HG02623 (cell line): Measurements from ENCODE around the gene SGCD.
A peak's percentile ranks its signal among the peaks of the same experiment; 100 is the strongest.

Experiments
- ATAC-seq: cut with Tn5 transposase; IDR thresholded peaks from one replicate; pipeline ENCODE4 v1.9.1; 2021; ENCODE audit warnings: moderate library complexity; ENCODE audit not compliant: unreplicated experiment

The SGCD gene

DNA sequence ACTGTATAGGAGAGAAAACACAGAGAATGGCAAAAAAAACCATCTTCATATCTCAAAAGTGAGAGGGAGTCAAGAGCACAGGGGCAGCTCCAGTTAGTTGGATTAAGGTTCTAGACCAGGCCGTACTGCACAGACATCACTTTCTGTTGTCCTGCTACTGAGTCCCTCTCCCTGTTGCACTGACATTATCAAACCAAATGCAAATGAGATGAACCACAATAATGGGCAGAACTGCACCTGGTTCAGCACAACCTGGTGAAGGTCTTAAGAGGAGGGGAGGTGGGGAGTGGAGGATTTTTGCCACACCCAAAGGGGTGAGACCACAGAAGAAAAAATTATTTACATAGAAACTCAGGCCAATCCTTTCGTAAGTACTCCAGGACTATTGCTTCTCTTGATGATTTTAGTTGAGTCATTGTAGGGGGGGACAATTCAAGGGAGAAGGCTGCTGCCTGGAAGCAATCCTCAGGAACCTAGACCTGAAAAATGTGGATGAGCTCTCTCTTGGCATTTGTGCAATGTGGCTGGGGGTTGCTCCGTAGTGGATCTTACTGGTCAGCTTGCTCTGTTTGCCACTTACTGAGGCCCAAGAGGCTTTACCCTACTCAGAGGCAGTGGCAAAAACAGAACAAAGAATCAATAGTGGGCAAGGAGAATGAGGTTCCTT lies 428.6 kb downstream of the SGCD start:
- no peak for ATAC-seq

- ATAC-seq, result no peak
Measured at GRCh38 chr5:156758011-156758791, 431.2 kb downstream of the SGCD start.

- no peak for ATAC-seq
Measured at GRCh38 chr5:156759156-156759555, 432.2 kb downstream of the SGCD start.

- ATAC-seq, result no peak
Measured at GRCh38 chr5:156762771-156763170, 435.8 kb downstream of the SGCD start.

GRCh38 chr5:156764176-156764971 lies 437.4 kb downstream of the SGCD start:
- no peak for ATAC-seq

DNA sequence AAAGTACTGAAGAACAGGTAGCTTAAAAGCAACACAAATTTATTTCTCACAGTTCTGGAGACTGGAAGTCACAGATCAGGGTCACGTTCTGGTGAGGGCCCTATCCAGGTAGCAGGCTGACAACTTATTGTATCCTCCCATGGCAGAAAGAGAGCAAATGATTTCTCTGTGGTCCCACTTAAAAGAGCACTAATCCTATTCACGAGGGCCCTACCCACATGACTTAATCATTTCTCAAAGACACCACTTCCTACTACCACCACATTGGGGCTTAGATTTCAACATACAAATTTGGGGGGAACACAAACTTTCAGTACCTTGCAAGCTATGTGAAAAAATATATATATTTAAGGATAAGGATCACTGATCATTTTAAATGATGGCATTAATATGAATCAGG lies 447.3 kb downstream of the SGCD start:
- ATAC-seq, result no peak

DNA sequence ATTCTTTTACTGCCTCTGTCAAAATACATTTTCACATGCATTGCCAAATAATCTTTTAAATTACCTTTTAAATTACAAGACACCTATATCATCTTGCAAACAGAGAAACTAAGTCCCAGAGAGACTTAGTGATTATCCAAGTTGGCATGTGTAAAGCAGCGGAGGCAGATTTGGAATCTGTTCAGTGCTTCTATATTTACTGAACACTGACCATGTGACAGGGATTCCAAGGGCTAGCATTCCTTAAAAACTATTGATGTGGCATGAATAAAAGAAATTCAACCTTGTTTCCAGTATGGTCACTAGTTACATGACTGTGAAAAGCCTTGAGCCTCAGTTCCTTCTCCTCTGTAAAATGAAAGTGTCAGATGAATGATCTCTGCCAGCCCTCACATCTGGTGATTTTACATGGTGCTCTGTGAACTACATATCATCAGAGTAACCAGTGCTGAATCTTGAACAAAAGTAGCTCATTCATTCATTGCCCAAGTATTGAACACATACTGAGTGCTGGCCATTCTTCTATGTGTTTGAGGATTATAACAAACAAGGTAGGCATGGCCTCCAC lies 451.3 kb downstream of the SGCD start:
- no peak for ATAC-seq

DNA sequence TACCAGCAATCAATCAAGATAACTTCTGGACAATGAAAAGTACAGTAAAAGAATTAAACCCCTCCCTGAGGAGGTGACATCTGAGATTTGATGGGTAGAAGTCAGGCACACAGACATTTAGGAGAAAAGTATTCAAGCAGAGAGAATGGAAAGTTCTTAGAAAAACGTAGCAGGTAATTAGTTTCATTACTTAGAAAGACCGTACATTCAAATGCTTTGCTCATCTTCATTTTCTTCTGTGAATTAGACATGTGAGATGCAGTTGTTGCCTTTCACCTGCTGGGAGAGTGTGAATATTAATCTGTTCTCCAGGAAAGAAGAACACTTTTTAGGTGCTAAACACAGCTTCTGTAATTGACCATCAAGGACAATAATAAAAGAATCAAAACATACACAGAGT lies 451.8 kb downstream of the SGCD start:
- ATAC-seq, result no peak

DNA sequence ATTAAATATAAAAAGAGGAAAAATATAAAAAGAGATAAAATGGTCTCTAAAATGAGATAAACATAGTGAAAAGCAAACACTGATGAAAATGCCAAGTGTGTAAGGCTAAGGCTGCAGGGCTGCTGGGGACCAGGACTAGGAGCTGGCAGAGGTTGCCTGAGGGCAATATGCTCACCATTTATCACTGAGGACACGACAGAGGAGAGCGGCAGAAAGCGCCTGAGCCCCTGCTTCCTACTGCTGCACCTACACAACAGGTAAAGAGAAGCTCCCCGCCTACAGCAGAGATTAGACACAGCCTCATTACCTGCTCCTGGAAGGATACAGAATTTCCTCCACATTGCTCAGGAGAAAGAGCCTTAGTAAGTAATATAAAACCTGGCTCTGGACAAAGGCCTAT lies 452.5 kb downstream of the SGCD start:
- no peak for ATAC-seq

DNA sequence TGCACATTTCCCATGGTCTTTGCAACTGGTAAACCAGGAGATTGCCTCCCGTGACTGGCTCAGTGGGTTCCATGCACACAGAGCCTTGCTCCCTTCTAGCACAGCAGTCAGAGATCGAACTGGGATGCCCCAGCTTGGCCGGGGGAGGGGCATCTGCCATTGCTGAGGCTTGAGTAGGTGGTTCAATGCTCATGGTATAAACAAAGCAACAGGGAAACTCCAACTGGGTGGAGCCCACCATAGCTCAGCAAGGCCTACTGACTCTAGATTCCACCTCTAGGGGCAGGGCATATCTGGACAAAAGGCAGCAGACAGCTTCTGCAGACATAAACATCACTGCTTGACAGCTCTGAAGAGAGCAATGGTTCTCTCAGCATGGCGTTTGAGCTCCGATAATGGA lies 456.1 kb downstream of the SGCD start:
- ATAC-seq, result no peak

GRCh38 chr5:156794687-156795086 lies 467.7 kb downstream of the SGCD start:
- ATAC-seq, result no peak

- ATAC-seq, result no peak
Measured at GRCh38 chr5:156798201-156798600, 471.2 kb downstream of the SGCD start.

GRCh38 chr5:156799171-156799570 lies 472.2 kb downstream of the SGCD start:
- ATAC-seq, result no peak

DNA sequence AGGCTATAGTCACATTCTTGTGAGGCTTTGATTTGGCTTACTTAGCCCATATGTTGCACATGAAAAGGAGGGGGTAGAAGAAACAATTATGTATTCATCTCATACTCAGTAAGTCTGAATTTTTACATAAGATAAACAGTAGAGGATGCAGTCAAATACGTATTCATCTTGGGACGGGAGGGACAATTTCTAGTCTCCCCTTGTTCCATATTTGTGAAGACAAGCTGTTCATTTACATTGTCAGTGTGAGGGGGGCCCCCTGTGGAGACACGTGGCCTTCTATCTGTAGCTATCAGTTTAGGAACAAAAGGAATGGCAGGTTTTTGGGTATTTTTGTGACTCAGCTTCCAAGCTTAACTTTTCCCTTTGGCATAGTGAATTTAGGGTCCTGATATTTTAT lies 474.0 kb downstream of the SGCD start:
- no peak for ATAC-seq

DNA sequence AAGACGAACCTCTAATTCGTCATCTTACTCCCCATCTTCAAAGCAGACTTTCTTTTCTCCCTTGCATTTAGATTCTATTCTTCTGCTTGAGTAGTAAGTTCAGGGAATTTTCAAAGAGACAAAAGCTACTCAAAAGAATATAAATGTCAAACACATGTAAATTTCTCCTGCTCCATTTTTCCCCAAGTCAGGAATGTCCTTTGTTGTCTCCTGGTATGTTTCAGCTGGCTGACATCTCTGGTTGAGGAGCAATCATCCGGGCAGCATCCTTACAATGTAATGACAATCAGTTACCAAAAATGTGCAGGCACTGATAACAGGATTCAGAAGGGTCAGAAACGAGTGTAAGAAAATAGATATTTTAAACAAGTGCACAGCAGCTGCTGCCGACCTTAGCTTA lies 475.5 kb downstream of the SGCD start:
- no peak for ATAC-seq

DNA sequence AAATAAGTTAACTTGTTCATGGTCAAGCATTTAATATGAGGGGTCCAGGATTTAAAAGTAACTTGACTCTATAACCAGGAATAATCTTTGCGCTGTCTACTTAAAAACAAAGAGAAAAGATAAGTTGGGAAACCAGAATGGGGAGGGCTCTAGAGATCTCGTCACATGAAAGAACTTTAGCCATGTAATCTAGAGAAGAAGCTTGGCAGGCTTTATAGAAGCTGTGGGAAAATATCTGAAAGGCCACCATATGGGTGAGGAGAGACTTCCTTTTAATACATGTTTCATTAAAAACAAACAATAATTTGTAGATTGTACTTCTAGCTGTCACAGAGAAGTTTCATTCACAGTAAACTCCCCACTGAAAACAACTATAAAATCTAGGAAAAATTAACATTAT lies 476.4 kb downstream of the SGCD start:
- ATAC-seq, result no peak

DNA sequence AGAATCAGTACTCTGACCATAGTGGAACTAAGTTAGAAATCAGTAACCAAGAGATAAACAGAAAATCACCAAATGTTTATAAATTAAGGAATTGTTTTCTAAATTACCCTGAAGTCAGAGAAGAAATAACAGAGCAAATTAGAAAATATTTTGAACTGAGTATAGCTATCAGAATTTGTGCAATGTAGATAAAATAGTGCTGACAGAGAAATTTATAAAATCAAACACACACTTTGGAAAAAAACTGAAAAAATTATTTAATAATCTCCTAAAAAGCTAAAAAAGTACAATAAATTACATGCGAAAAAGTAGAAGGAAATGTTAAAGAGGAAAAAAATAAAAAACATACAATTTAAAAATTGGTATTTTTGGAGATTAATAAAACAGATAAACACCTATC lies 486.0 kb downstream of the SGCD start:
- ATAC-seq, result no peak

GRCh38 chr5:156815988-156816599 lies 489.1 kb downstream of the SGCD start:
- ATAC-seq, result peak; percentile 89
